Prostate gland (tissue), 2 donors: ENCODE data around the gene SPEF1. TPM values are rescaled to one million over a fixed set of nuclear protein-coding genes. Genes with fewer than 3 reads are reported as not detected.
A peak's percentile ranks its signal among the peaks of the same experiment; 100 is the strongest.

Source experiments
- DNase-seq: peaks from one replicate; pipeline ENCODE4 v3.0.0-alpha.2; 2019; ENCODE audit warnings: low spot score
- H3K27ac ChIP-seq, 2 donors: fragments of 200-600 bp; sonication (generic); 2 replicates each; pipeline ENCODE4 v1.5.1; 2017 to 2019
- H3K27me3 ChIP-seq: fragments of 200-600 bp; sonication (generic); replicated peaks from 2 replicates; pipeline ENCODE4 v1.5.1; 2019; ENCODE audit not compliant: insufficient read depth
- H3K36me3 ChIP-seq, 2 donors: fragments of 200-600 bp; sonication (generic); 1 replicate in 1 of 2; 2 replicates in 1 of 2; pipeline versions ENCODE4 v1.5.1 to v1.8.1; 2017 to 2019
- H3K4me1 ChIP-seq: fragments of 200-600 bp; sonication (generic); replicated peaks from 2 replicates; pipeline ENCODE4 v1.5.1; 2019
- H3K4me3 ChIP-seq, 2 donors: fragments of 200-600 bp; sonication (generic); 2 replicates each; pipeline ENCODE4 v1.5.1; 2017 to 2019
- H3K9me3 ChIP-seq: fragments of 200-600 bp; sonication (generic); 2 replicates; pipeline ENCODE4 v1.5.1; 2017
- CTCF ChIP-seq, 4 experiments: fragments of 200-600 bp in 2 of 4; fragments of 450-650 bp in 2 of 4; sonication (generic) in 2 of 4; IDR thresholded peaks; 1 replicate in 3 of 4; 2 replicates in 1 of 4; pipeline ENCODE4 v1.5.1; 2016 to 2019; ENCODE audit warnings: antibody characterized with exemption in 4 of 4, mild to moderate bottlenecking in 2 of 4, moderate library complexity in 2 of 4
- POLR2A ChIP-seq: fragments of 450-650 bp; IDR thresholded peaks from one replicate; pipeline ENCODE4 v1.6.1; 2016; ENCODE audit warnings: antibody characterized with exemption, mild to moderate bottlenecking
- POLR2AphosphoS5 ChIP-seq: sonication (generic); formaldehyde crosslinking; IDR thresholded peaks from one replicate; pipeline ENCODE4 v1.6.1; 2017; ENCODE audit warnings: antibody characterized with exemption
- WGBS: methylation state at CpG from one replicate; pipeline ENCODE4 v1.1.5; 2018; 5-methylcytosine and 5-hydroxymethylcytosine counted together
- intact Hi-C: fragments of 100-400 bp; cut with DNase I; formaldehyde crosslinking; loops from one replicate; pipeline ENCODE4 v1.14.2; 2022
- total RNA-seq, 2 donors: library from RNA; depleted of rRNA; stranded (reverse); fragments of >200 nt; gene quantifications; one replicate each; pipeline ENCODE4 v1.1.0, GENCODE V29; 2016

The SPEF1 gene
- total RNA-seq, 2 donors from 2014 or later = 1.6 TPM; not detected in 1

- H3K36me3 ChIP-seq = no peaks in the 10 kb centered on the region
- TF ChIP-seq POLR2A = no peak
- TF ChIP-seq POLR2AphosphoS5 = no peak
- no peak for TF ChIP-seq CTCF (IDR thresholded peaks at IDR 0.05)
- H3K4me1 ChIP-seq = peaks cover 4% of the 10 kb centered on the region
- no peak overlapping the region for H3K27ac ChIP-seq
- no peak overlapping the region for H3K4me3 ChIP-seq
- 65% methylated on average over 19 of the region's 31 CpGs for WGBS
- H3K27me3 ChIP-seq = peaks cover 9% of the 10 kb centered on the region
- H3K9me3 ChIP-seq = no peaks in the 10 kb centered on the region
- intact Hi-C loops = no loop called here
- no peak for DNase-seq
Measured at GRCh38 chr20:3751305-3751674, 30.0 kb downstream of the SPEF1 start.

GRCh38 chr20:3749689-3750531 lies 31.3 kb downstream of the SPEF1 start:
- H3K27me3 ChIP-seq = peaks cover 9% of the 10 kb centered on the region
- no peak overlapping the region for H3K27ac ChIP-seq
- TF ChIP-seq POLR2A (no peak), POLR2AphosphoS5 (no peak), CTCF (IDR thresholded peaks at IDR 0.05) (peak; percentile 13 to 69 (median 48))
- peaks cover 4% of the 10 kb centered on the region for H3K4me1 ChIP-seq
- 50% methylated on average over 56 of the region's 72 CpGs for WGBS
- no peaks in the 10 kb centered on the region for H3K9me3 ChIP-seq
- no peaks in the 10 kb centered on the region for H3K36me3 ChIP-seq
- intact Hi-C loops = no loop called here
- DNase-seq = no peak
- H3K4me3 ChIP-seq = no peak overlapping the region

GRCh38 chr20:3749087-3749688 lies 32.1 kb downstream of the SPEF1 start:
- Histone ChIP-seq H3K36me3 (no peaks in the 10 kb centered on the region), H3K9me3 (no peaks in the 10 kb centered on the region), H3K4me3 (no peak overlapping the region), H3K4me1 (peaks cover 4% of the 10 kb centered on the region), H3K27me3 (peaks cover 9% of the 10 kb centered on the region), H3K27ac (no peak overlapping the region)
- intact Hi-C loops = no loop called here
- no peak for DNase-seq
- WGBS = 73% methylated on average over 24 of the region's 24 CpGs
- no peak for TF ChIP-seq POLR2A
- TF ChIP-seq POLR2AphosphoS5 = no peak
- TF ChIP-seq CTCF (IDR thresholded peaks at IDR 0.05) = no peak

GRCh38 chr20:3748073-3748472 lies 33.2 kb downstream of the SPEF1 start:
- DNase-seq = no peak
- no peaks in the 10 kb centered on the region for H3K9me3 ChIP-seq
- H3K4me1 ChIP-seq = peaks cover 4% of the 10 kb centered on the region
- WGBS = 85% methylated on average over 11 of the region's 16 CpGs
- H3K36me3 ChIP-seq = no peaks in the 10 kb centered on the region
- H3K4me3 ChIP-seq = no peak overlapping the region
- H3K27me3 ChIP-seq = peaks cover 9% of the 10 kb centered on the region
- no peak overlapping the region for H3K27ac ChIP-seq
- TF ChIP-seq POLR2A (no peak), CTCF (IDR thresholded peaks at IDR 0.05) (no peak), POLR2AphosphoS5 (no peak)
- intact Hi-C loops = no loop called here
